HEK293 (cell line): ENCODE data around the gene CD84.

ENCODE experiments used
- CTCF ChIA-PET: fragments of 350-600 bp; formaldehyde crosslinking; extraction: SDS; loops from one replicate; lab custom pipeline; 2021; ENCODE audit warnings: antibody characterized with exemption; lab: Yijun Ruan, JAX
- POLR2A ChIA-PET: fragments of 300-600 bp; formaldehyde crosslinking; extraction: SDS; loops from one replicate; lab custom pipeline; 2020; ENCODE audit warnings: antibody characterized with exemption, inconsistent platforms; lab: Yijun Ruan, JAX
- H3K27ac ChIP-seq: fragments of 200-500 bp; sonication (Bioruptor generic); 2 replicates; pipeline ENCODE4 v1.5.1; 2014; ENCODE audit warnings: low read depth, low read length, control low read depth, inconsistent platforms; ENCODE audit errors: extremely low read depth
- H3K36me3 ChIP-seq, 2 experiments: fragments of 200-500 bp in 1 of 2; sonication (Bioruptor generic) in 1 of 2; 1 replicate in 1 of 2; 2 replicates in 1 of 2; pipeline ENCODE4 v1.5.1; 2014 to 2017; ENCODE audit warnings: inconsistent platforms in 2 of 2, low read length in 2 of 2; ENCODE audit not compliant: control insufficient read depth in 2 of 2, insufficient read depth in 1 of 2
- H3K4me1 ChIP-seq: fragments of 200-500 bp; sonication (Bioruptor generic); 2 replicates; pipeline ENCODE4 v1.5.1; 2014; ENCODE audit warnings: mild to moderate bottlenecking, low read length, inconsistent platforms; ENCODE audit not compliant: control insufficient read depth, insufficient read depth
- H3K4me3 ChIP-seq: 2 replicates; pipeline ENCODE4 v1.5.1; 2011; ENCODE audit warnings: low read depth, mild to moderate bottlenecking, control low read depth, low read length, moderate library complexity
- H3K9me3 ChIP-seq: fragments of 200-500 bp; sonication (Bioruptor generic); 2 replicates; pipeline ENCODE4 v1.5.1; 2014; ENCODE audit warnings: low read depth, low read length, inconsistent platforms; ENCODE audit not compliant: control insufficient read depth, insufficient read depth
- CTCF ChIP-seq: fragments of 450-650 bp; formaldehyde crosslinking; IDR thresholded peaks from 2 replicates; pipeline ENCODE4 v1.5.1; 2016; ENCODE audit warnings: missing biosample characterization, missing genetic modification characterization
- GFI1B ChIP-seq: fragments of 450-650 bp; formaldehyde crosslinking; IDR thresholded peaks from 2 replicates; pipeline ENCODE4 v1.5.1; 2016; ENCODE audit warnings: missing biosample characterization, missing genetic modification characterization
- MEIS1 ChIP-seq: sonication (generic); formaldehyde crosslinking; IDR thresholded peaks from 2 replicates; pipeline ENCODE4 v1.8.1; 2022; ENCODE audit warnings: missing genetic modification reagents, mild to moderate bottlenecking, borderline replicate concordance
- OVOL3 ChIP-seq: fragments of 450-650 bp; formaldehyde crosslinking; IDR thresholded peaks from 2 replicates; pipeline ENCODE4 v1.5.1; 2016; ENCODE audit warnings: missing biosample characterization, missing genetic modification characterization
- TCF7L2 ChIP-seq: IDR thresholded peaks from 2 replicates; pipeline ENCODE4 v1.6.1; 2011; ENCODE audit warnings: low read depth, mild to moderate bottlenecking, inconsistent platforms, low read length, moderate library complexity, borderline replicate concordance
- TSHZ1 ChIP-seq: fragments of 450-650 bp; formaldehyde crosslinking; IDR thresholded peaks from 2 replicates; pipeline ENCODE4 v1.5.1; 2016; ENCODE audit warnings: missing biosample characterization, missing genetic modification characterization, borderline replicate concordance
- ZBTB6 ChIP-seq: fragments of 450-650 bp; formaldehyde crosslinking; IDR thresholded peaks from 2 replicates; pipeline ENCODE4 v1.5.1; 2017; ENCODE audit warnings: missing biosample characterization, missing genetic modification characterization
- ZNF274 ChIP-seq, 2 experiments: fragments of 200-500 bp in 1 of 2; fragments of 450-650 bp in 1 of 2; sonication (Bioruptor generic) in 1 of 2; formaldehyde crosslinking in 1 of 2; IDR thresholded peaks; 2 replicates each; pipeline versions ENCODE4 v1.5.1 to v1.6.1; 2014 to 2016; ENCODE audit warnings: borderline replicate concordance in 1 of 2, inconsistent platforms in 1 of 2, low read length in 1 of 2, missing biosample characterization in 1 of 2, missing genetic modification characterization in 1 of 2
- ZNF362 ChIP-seq: fragments of 450-650 bp; formaldehyde crosslinking; IDR thresholded peaks from 2 replicates; pipeline ENCODE4 v1.5.1; 2016; ENCODE audit warnings: missing biosample characterization, missing genetic modification characterization
- ZNF423 ChIP-seq: fragments of 450-650 bp; formaldehyde crosslinking; IDR thresholded peaks from 2 replicates; pipeline ENCODE4 v1.5.1; 2016; ENCODE audit warnings: missing biosample characterization, missing genetic modification characterization
- ZNF48 ChIP-seq: fragments of 450-650 bp; formaldehyde crosslinking; IDR thresholded peaks from 2 replicates; pipeline ENCODE4 v1.5.1; 2016; ENCODE audit warnings: missing biosample characterization, missing genetic modification characterization
- ZNF529 ChIP-seq: fragments of 450-650 bp; formaldehyde crosslinking; IDR thresholded peaks from 2 replicates; pipeline ENCODE4 v1.5.1; 2017; ENCODE audit warnings: missing genetic modification characterization, missing biosample characterization; ENCODE audit not compliant: insufficient replicate concordance
- ZNF585B ChIP-seq: fragments of 450-650 bp; formaldehyde crosslinking; IDR thresholded peaks from 2 replicates; pipeline ENCODE4 v1.5.1; 2016; ENCODE audit warnings: missing biosample characterization, missing genetic modification characterization
- ZNF623 ChIP-seq: fragments of 450-650 bp; formaldehyde crosslinking; IDR thresholded peaks from 2 replicates; pipeline ENCODE4 v1.5.1; 2016; ENCODE audit warnings: missing biosample characterization, missing genetic modification characterization
- ZNF76 ChIP-seq: fragments of 450-650 bp; formaldehyde crosslinking; IDR thresholded peaks from 2 replicates; pipeline ENCODE4; 2016; ENCODE audit warnings: low read depth, missing biosample characterization, missing genetic modification characterization, borderline replicate concordance
- ZNF777 ChIP-seq: fragments of 450-650 bp; formaldehyde crosslinking; IDR thresholded peaks from 2 replicates; pipeline ENCODE4 v1.5.1; 2017; ENCODE audit warnings: missing biosample characterization, missing genetic modification characterization, borderline replicate concordance
- ZNF791 ChIP-seq: fragments of 450-650 bp; formaldehyde crosslinking; IDR thresholded peaks from 2 replicates; pipeline ENCODE4 v1.5.1; 2016; ENCODE audit warnings: missing biosample characterization, missing genetic modification characterization

Gene CD84

GRCh38 chr1:160622501-160623226 lies 43.4 kb upstream of the CD84 start:
- TF ChIP-seq ZNF777 (tag by site-specific recombination) = no peak
- TF ChIP-seq ZNF423 = no peak
- no peak for TF ChIP-seq CTCF (tag by site-specific recombination)
- TF ChIP-seq TCF7L2 = no peak
- no peak for TF ChIP-seq MEIS1
- no peak for TF ChIP-seq ZNF623 (tag by site-specific recombination)
- TF ChIP-seq ZNF76 (tag by site-specific recombination) = no peak
- no peak for TF ChIP-seq ZNF585B (tag by site-specific recombination)
- TF ChIP-seq ZNF274 (IDR thresholded peaks at IDR 0.05; ENCODE audit: low read length) = no peak
- no peak for TF ChIP-seq ZNF274 (tag by site-specific recombination; IDR thresholded peaks at IDR 0.05; ENCODE audit: borderline replicate concordance)
- no peak for TF ChIP-seq ZNF791 (tag by site-specific recombination)
- TF ChIP-seq OVOL3 (tag by site-specific recombination) = no peak
- TF ChIP-seq ZNF362 (tag by site-specific recombination) = no peak
- TF ChIP-seq GFI1B (tag by site-specific recombination) = no peak
- TF ChIP-seq ZBTB6 = no peak
- TF ChIP-seq TSHZ1 = no peak
- TF ChIP-seq ZNF529 (tag by site-specific recombination) = no peak
- TF ChIP-seq ZNF48 (tag by site-specific recombination) = no peak
- CTCF ChIA-PET = interaction anchor here (0.6 kb wide), 1 partner anchor 683 kb away, joined by 3 read pairs; no protein-coding TSS in a partner anchor
- H3K36me3 ChIP-seq = no peaks in the 10 kb centered on the region
- H3K9me3 ChIP-seq = no peaks in the 10 kb centered on the region
- H3K4me1 ChIP-seq = no peaks in the 10 kb centered on the region
- POLR2A ChIA-PET = interaction anchor here (0.5 kb wide), 1 partner anchor 389 kb away, joined by 3 read pairs; no protein-coding TSS in a partner anchor
- no peak overlapping the region for H3K4me3 ChIP-seq
- H3K27ac ChIP-seq = no peak overlapping the region
